HG03575 (cell line): Measurements from ENCODE around the gene H19.

Experiments
- ATAC-seq: cut with Tn5 transposase; IDR thresholded peaks from one replicate; pipeline ENCODE4 v1.9.1; 2021; ENCODE audit not compliant: unreplicated experiment, insufficient number of reproducible peaks, low FRiP score; ENCODE audit errors: extremely low read depth

H19 gene

GRCh38 chr11:1997755-1998154 is at the start of gene H19:
H19 (minus strand) TSS chr11:1997842.
- ATAC-seq = no peak

- no peak for ATAC-seq
These were observed 44.3 kb upstream of the H19 start for GRCh38 chr11:2041963-2042362.

- ATAC-seq = no peak
These were observed 43.5 kb upstream of the H19 start for GRCh38 chr11:2041153-2041552.

GRCh38 chr11:2039198-2039759 is 41.6 kb upstream of the H19 start:
- no peak for ATAC-seq

- no peak for ATAC-seq
These were observed 39.3 kb upstream of the H19 start for GRCh38 chr11:2036863-2037486.

- no peak for ATAC-seq
These were observed 37.7 kb upstream of the H19 start for GRCh38 chr11:2035382-2035781.

- ATAC-seq = no peak
These were observed 33.4 kb upstream of the H19 start for GRCh38 chr11:2031058-2031457.

GRCh38 chr11:2027708-2028107 is 30.1 kb upstream of the H19 start:
- no peak for ATAC-seq

GRCh38 chr11:2015025-2015424 is 17.4 kb upstream of the H19 start:
- ATAC-seq = no peak

GRCh38 chr11:2012440-2012839 is 14.8 kb upstream of the H19 start:
- ATAC-seq = no peak

- no peak for ATAC-seq
These were observed 6.8 kb upstream of the H19 start for GRCh38 chr11:2004466-2004865.

GRCh38 chr11:2002807-2003206 is 5.2 kb upstream of the H19 start:
- ATAC-seq = no peak

- no peak for ATAC-seq
These were observed 4.6 kb upstream of the H19 start for GRCh38 chr11:2002042-2002776.

GRCh38 chr11:1998861-1999260 is 1.2 kb upstream of the H19 start:
- no peak for ATAC-seq

- no peak for ATAC-seq
These were observed 648 bp upstream of the H19 start for GRCh38 chr11:1998290-1998689.

- no peak for ATAC-seq
These were observed 3.5 kb downstream of the H19 start for GRCh38 chr11:1994121-1994520.

GRCh38 chr11:1992111-1992510 is 5.5 kb downstream of the H19 start:
- no peak for ATAC-seq

- ATAC-seq = no peak
These were observed 6.6 kb downstream of the H19 start for GRCh38 chr11:1990872-1991578.

- no peak for ATAC-seq
These were observed 7.7 kb downstream of the H19 start for GRCh38 chr11:1989953-1990352.
